ENCODE data around the gene CFL1.

Gene CFL1

GRCh38 chr11:65829459-65829858 is 28.5 kb downstream of the CFL1 start:
- DNase-seq = no peak

GRCh38 chr11:65826984-65827735 is 30.8 kb downstream of the CFL1 start:
- DNase-seq = no peak

DNA sequence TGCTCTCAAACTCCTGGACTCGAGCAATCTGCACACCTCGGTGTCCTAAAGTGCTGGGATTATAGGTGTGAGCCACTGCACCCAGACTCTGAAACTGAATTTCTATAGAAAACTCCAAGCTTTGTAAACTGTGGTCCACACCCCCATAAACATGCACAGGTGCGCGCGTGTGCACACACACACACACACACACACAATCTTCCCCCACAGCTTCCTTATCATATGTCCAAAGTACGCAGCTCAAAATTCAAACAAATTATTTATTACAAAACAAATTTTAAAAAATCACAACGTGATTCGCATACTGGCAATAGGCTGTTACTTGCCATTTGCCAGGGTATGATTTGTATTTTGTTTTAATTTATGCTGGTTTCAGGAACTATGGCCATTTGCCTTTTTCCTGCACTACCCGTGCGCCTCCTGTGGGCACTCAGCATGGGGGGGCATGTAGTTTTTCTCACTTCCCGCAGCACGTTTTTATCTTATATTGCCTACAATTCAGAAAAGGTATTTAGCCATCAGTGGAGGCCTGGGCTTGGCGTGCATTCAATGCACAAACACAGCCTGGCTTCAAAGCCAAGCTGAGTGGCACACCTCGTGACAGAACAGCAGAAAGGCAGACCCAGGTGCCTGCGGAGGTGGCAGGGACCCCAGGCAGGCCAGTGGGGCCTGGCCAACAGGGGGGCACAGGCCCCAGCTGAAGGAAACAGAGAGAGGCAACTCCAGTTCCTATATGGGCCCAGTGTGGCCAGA is 35.0 kb downstream of the CFL1 start:
- DNase-seq = no peak

DNA sequence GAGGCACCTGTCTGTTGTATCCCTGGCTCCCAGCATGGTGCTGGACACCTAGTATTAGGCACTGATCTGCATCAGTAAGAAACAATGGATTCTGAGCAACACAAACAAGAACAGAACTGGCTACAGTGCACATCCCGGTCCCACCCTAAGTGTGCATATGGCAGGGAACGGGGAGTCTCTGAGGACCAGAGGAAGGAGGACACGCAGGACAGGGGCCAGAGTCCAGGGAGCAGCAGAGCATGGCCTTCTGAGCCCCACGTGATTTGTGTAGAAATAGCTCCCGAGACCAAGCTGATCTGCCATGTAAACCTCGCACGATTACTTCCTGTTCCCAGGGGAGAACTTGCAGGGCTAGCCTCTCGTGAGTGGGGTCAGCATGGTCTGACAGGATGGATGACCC is 36.9 kb downstream of the CFL1 start:
- no peak for DNase-seq

- DNase-seq = peak; percentile 93
Measured at GRCh38 chr11:65817835-65818680, 39.9 kb downstream of the CFL1 start.

- DNase-seq = no peak
Measured at GRCh38 chr11:65817312-65817834, 40.6 kb downstream of the CFL1 start.

DNA sequence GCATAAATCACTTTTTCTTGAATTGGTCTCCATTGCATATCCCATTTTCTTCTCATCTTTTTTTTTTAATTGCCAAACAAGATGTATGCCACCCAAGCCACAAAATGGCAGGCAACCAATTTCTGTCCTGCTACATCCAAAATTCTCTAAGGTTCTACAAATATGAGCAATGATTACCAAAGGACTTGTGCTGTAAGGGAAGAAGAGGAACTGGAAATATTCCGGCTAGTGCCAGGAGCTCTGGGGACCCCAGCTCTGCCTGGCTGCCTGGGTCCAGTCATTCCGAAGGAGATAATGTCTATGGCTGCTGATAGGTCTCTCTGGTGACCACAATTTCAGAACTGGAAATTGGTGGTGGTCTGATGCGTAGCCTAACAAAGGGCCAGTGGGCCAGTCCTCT is 41.3 kb downstream of the CFL1 start:
- DNase-seq = no peak

DNA sequence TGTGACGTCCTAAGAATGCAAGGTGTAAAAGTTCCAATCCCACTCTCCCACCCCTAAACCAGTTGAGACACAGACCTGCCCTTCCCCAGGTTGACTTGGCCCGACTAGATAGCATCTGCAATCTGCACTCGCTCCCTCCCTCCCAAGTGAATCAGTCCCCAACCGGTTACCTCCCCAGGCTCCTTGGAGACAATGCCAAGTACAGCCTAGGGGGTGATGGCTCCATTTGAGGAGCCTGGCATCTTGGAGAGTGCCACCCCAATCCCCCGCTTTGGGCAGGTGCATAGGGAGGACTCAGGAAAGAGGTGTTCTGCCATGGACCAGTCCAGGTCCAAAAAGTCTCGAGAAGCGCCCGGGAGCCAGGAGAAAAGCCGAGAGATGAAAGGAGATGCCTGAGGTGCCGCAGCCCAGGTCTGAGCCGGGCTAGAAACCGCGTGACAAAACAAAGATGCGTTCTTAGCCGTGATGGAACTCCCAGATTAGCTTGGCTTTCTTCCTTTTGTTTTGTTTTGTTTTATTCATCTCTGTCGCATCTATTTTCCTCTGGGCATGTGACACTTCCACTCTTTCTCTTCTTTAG is 42.9 kb downstream of the CFL1 start:
- no peak for DNase-seq

DNA sequence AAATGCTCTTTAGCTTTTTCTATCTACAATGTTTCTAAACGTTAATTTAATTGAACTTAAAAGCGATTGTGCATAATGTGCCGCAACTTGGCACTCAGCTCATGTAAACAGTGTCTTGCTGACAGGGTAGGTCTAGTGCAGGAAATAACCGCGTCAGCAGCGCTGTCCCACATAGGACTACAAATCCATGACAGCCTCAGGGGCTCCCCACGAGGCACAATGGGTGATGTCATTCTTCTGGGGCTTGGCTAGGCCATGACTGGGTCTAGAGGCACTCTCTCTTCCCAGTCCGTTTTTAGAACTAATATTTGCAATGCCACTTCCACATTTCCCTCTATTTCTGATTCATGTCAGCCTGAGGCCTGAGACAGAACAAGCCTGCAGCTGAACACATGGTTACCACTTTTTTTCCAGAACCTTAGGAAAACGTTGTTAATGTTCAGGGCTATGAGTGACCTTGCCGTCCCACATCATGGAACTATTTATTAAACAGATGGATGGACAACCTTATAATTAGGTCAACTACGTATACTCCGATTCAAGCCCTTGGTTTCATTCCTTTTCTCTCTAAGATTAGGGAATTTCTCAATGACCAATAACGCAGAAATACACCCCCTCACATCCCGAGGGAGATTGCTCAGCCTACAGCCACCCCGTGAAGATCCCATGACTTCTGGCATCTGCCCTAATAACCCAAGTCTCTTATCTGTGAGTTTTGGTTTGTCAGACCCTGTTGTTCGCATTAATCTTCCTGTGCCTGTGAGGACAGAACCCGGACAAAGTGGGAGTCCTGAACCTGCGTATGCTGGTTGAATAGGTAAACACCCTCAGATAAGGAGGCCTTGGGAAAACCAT is 43.6 kb downstream of the CFL1 start:
- DNase-seq = no peak

DNA sequence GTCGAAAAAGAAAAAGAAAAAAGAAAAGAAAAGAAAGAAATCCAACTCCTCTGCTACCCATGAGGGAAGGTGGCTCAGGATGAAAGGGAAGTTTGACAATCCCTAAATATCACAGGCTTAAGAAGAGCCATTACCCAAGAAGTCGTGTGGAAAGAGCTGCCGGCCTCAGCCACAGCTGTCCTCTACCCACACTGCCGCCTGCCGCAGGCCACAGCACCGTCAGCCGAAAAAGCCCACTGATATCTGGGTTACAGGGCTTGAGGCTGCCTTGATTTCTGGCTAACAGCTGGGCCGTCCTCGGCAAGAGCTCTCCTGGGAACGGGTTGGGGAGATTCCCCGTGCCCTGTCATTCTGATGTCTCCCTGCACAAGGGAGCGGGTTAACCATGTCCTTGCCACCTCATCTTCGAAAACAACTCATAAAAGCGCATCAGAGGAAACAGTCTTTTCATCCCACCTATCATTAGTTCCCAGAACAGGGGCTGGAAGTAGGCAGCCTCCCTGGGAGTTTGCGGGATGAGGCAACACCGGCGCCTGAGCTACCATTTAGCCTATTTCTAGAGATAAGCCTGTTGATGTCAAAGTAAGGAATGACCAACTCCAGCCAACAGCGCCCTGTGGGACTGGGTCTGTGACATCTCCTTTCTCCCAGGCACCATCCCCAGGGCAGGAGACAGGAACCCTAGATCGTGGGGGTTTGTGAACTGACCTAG is 46.1 kb downstream of the CFL1 start:
- no peak for DNase-seq

GRCh38 chr11:65810046-65810868 is 47.7 kb downstream of the CFL1 start:
- no peak for DNase-seq

DNA sequence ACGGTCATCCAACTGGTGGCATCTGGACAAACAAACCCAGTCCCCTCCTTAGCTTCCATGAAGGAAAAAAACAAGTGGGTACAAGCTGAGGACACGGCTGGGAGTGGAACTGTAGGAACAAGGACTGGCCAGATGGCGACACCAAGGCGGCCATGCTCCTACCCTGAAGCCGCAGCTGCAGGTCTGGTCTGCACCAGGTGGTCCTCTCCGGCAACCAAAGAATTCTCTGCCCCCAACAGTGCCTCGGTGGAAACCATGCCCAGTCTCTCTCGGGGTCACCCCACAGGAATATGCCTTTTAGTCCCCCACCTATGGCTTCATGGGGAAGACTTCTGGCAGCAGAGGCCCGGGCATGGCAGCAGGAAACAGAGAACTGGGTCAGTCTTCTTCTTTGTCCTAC is 48.5 kb downstream of the CFL1 start:
- DNase-seq = no peak

DNA sequence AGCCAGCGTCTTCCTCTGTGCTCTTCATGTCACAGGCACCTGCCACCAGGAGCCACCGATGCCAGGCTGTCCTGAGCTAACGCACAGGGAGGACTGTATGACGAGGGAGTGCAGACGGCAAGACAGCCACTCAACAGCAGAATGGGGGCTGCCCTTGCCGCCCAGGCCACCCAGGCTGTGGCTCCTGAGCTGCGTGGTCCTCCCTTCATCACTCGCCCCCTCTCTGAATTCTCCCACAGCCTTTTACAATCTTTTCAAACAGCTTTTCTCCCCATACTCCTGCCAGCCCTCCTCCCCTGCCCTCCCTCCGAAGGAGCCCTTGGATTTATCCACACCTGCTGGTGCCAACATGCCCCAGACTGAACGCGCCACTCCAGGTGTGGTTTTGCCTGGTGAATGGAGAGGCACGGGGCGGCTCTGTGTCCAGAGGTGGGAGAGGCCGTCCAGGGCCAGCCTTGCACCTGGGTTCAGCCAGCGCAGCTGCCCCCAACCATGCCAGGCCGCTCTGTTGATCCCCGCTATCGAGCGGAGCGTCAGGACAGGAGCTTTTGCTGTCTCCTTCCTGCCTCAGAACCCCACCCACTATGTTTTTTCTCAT is 49.1 kb downstream of the CFL1 start:
- no peak for DNase-seq

DNA sequence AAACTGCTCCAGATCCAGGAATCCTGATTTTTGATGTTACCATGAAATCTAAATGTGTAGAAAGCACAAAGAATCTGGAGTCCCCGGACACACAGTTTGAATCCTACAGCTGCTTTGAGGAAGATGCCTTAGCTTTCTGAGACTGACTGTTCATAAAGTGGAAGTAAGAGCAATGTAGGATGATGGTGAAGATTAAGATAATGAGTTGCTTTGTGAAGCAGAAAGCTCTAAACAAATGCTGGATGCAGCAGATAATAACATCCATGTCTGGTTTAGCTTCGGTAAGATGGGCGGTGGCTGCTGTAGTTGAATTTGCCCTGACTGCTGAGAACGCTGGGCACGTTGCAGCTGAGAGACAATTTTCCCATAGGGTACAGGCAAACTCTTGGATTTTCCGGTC is 51.0 kb downstream of the CFL1 start:
- DNase-seq = no peak

Measured in DMS53 (cell line).